ENCODE measurements around the gene PTPRD.

The PTPRD gene

GRCh38 chr9:10252174-10252573 is 360.6 kb downstream of the PTPRD start:
- no peaks in the 10 kb centered on the region for H4K20me1 ChIP-seq (ENCODE audit: insufficient read depth, low read length, poor library complexity, severe bottlenecking)
- TF ChIP-seq CTCF (conservative IDR thresholded peaks at IDR 0.05; ENCODE audit: low read length) (no peak), EZH2phosphoT487 (IDR thresholded peaks at IDR 0.05; ENCODE audit: borderline replicate concordance) (no peak)
- H3K79me2 ChIP-seq (ENCODE audit: insufficient read depth, low read length), result no peaks in the 10 kb centered on the region
- H3F3A ChIP-seq (ENCODE audit: low read depth), result no peaks in the 10 kb centered on the region
- no peaks in the 10 kb centered on the region for H3K27me3 ChIP-seq (ENCODE audit: insufficient read depth, low read length, poor library complexity, severe bottlenecking)
- H3K9me3 ChIP-seq (ENCODE audit: insufficient read depth, low read depth, low read length), result no peaks in the 10 kb centered on the region
- H3K4me1 ChIP-seq (ENCODE audit: insufficient read depth, low read length, poor library complexity, severe bottlenecking), result no peaks in the 10 kb centered on the region
- no peak overlapping the region for H3K4me3 ChIP-seq (ENCODE audit: low read length, poor library complexity, severe bottlenecking)
- H3K9ac ChIP-seq (ENCODE audit: low read depth, low read length, poor library complexity, severe bottlenecking), result no peak overlapping the region
- H3K36me3 ChIP-seq (ENCODE audit: insufficient read depth, low read length), result no peaks in the 10 kb centered on the region
- H3K4me2 ChIP-seq (ENCODE audit: low read depth, low read length, poor library complexity, severe bottlenecking), result no peak overlapping the region
- H2AFZ ChIP-seq (ENCODE audit: low read length), result no peak overlapping the region
- H3K9me2 ChIP-seq (replicated peaks; ENCODE audit: low read depth, low read length), result no peaks in the 10 kb centered on the region

GRCh38 chr9:10251490-10251889 is 361.3 kb downstream of the PTPRD start:
- H3K36me3 ChIP-seq (ENCODE audit: insufficient read depth, low read length), result no peaks in the 10 kb centered on the region
- no peaks in the 10 kb centered on the region for H3K9me3 ChIP-seq (ENCODE audit: insufficient read depth, low read depth, low read length)
- no peak overlapping the region for H3K9ac ChIP-seq (ENCODE audit: low read depth, low read length, poor library complexity, severe bottlenecking)
- no peaks in the 10 kb centered on the region for H3F3A ChIP-seq (ENCODE audit: low read depth)
- no peak overlapping the region for H3K4me2 ChIP-seq (ENCODE audit: low read depth, low read length, poor library complexity, severe bottlenecking)
- no peaks in the 10 kb centered on the region for H3K4me1 ChIP-seq (ENCODE audit: insufficient read depth, low read length, poor library complexity, severe bottlenecking)
- H3K9me2 ChIP-seq (replicated peaks; ENCODE audit: low read depth, low read length), result no peaks in the 10 kb centered on the region
- no peak overlapping the region for H3K4me3 ChIP-seq (ENCODE audit: low read length, poor library complexity, severe bottlenecking)
- TF ChIP-seq EZH2phosphoT487 (IDR thresholded peaks at IDR 0.05; ENCODE audit: borderline replicate concordance) (no peak), CTCF (conservative IDR thresholded peaks at IDR 0.05; ENCODE audit: low read length) (no peak)
- H2AFZ ChIP-seq (ENCODE audit: low read length), result no peak overlapping the region
- no peaks in the 10 kb centered on the region for H3K27me3 ChIP-seq (ENCODE audit: insufficient read depth, low read length, poor library complexity, severe bottlenecking)
- no peaks in the 10 kb centered on the region for H4K20me1 ChIP-seq (ENCODE audit: insufficient read depth, low read length, poor library complexity, severe bottlenecking)
- H3K79me2 ChIP-seq (ENCODE audit: insufficient read depth, low read length), result no peaks in the 10 kb centered on the region

GRCh38 chr9:10250219-10250618 is 362.6 kb downstream of the PTPRD start:
- Histone ChIP-seq H3K4me3 (ENCODE audit: low read length, poor library complexity, severe bottlenecking) (no peak overlapping the region), H3F3A (ENCODE audit: low read depth) (no peaks in the 10 kb centered on the region)
- TF ChIP-seq CTCF (conservative IDR thresholded peaks at IDR 0.05; ENCODE audit: low read length) (no peak), EZH2phosphoT487 (IDR thresholded peaks at IDR 0.05; ENCODE audit: borderline replicate concordance) (no peak)

More at GRCh38 chr9:10250219-10250618, 362.6 kb downstream of the PTPRD start:
- Histone ChIP-seq H3K4me1 (ENCODE audit: insufficient read depth, low read length, poor library complexity, severe bottlenecking) (no peaks in the 10 kb centered on the region), H3K4me2 (ENCODE audit: low read depth, low read length, poor library complexity, severe bottlenecking) (no peak overlapping the region), H3K9ac (ENCODE audit: low read depth, low read length, poor library complexity, severe bottlenecking) (no peak overlapping the region), H3K9me2 (replicated peaks; ENCODE audit: low read depth, low read length) (no peaks in the 10 kb centered on the region), H3K36me3 (ENCODE audit: insufficient read depth, low read length) (no peaks in the 10 kb centered on the region), H3K9me3 (ENCODE audit: insufficient read depth, low read depth, low read length) (no peaks in the 10 kb centered on the region), H3K79me2 (ENCODE audit: insufficient read depth, low read length) (no peaks in the 10 kb centered on the region), H4K20me1 (ENCODE audit: insufficient read depth, low read length, poor library complexity, severe bottlenecking) (no peaks in the 10 kb centered on the region), H2AFZ (ENCODE audit: low read length) (no peak overlapping the region), H3K27me3 (ENCODE audit: insufficient read depth, low read length, poor library complexity, severe bottlenecking) (no peaks in the 10 kb centered on the region)

Data from Loucy (cell line).